ENCODE data around the gene ZNF292.
A peak's percentile ranks its signal among the peaks of the same experiment; 100 is the strongest.
"Not testable (repeated sequence)": the region's sequence is repeated elsewhere in the genome, so short reads cannot be mapped to it uniquely, and the experiment has no call there.

Gene ZNF292

DNA sequence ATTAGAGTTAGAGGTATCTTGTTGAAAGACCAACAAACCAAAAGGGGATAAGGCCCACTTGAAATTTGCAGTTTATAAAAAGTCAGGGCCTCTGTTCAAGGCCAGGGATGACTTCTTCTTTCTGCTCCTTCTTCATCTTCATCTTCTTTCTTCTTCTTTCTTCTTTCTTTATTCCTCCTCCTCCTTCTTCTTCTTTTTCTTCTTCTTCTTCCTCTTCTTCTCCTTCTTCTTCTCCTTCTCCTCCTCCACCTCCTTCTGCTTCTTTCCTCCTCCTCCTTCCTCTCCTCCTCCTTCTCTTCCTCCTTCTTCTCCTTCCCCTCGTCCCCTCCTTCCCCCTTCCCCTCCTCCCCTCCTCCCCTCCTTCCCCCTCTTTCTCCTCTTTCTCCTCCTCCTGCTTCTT lies 18.4 kb upstream of the ZNF292 start:
- no peaks in the 10 kb centered on the region for H3K4me1 ChIP-seq (ENCODE audit: control insufficient read depth, insufficient read depth, low read length)
- 31 to 60% methylated on average over 1 of the region's 1 CpG for WGBS, 2 experiments
- H3K27me3 ChIP-seq (ENCODE audit: control insufficient read depth, insufficient read depth, low read length, poor library complexity, severe bottlenecking), result no peaks in the 10 kb centered on the region
- no peak overlapping the region for H3K4me3 ChIP-seq (ENCODE audit: insufficient read depth, low read depth, low read length)
- no peaks in the 10 kb centered on the region for H3K36me3 ChIP-seq (ENCODE audit: control insufficient read depth, insufficient read depth, low read length)
- H3K27ac ChIP-seq (ENCODE audit: insufficient read depth, low read depth, low read length, poor library complexity, severe bottlenecking), result no peak overlapping the region
- no peaks in the 10 kb centered on the region for H3K9me3 ChIP-seq (ENCODE audit: control insufficient read depth, low read length)

DNA sequence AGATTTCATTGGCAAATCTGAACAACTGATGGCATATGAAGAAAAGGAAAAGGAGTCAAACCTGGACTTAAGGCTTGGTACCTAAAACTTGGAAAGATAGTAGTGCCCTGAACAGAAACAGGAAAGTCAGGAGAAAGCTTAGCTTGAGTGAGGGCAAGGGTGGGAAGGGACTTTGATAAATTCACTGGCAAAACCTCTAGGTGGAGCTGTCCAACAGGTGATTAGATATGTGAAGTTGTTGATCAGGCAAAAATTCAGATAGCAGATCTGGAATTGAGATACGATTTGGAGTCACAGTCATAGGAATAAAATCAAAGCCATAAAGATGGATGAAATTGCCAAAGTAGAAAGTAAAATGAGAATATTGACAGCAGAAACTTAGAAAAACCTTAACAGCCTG lies 16.1 kb upstream of the ZNF292 start:
- 68 to 89% methylated on average over 1 of the region's 1 CpG for WGBS, 2 experiments
- Histone ChIP-seq H3K27me3 (ENCODE audit: control insufficient read depth, insufficient read depth, low read length, poor library complexity, severe bottlenecking) (no peaks in the 10 kb centered on the region), H3K9me3 (ENCODE audit: control insufficient read depth, low read length) (no peaks in the 10 kb centered on the region), H3K36me3 (ENCODE audit: control insufficient read depth, insufficient read depth, low read length) (no peaks in the 10 kb centered on the region), H3K4me3 (ENCODE audit: insufficient read depth, low read depth, low read length) (no peak overlapping the region), H3K4me1 (ENCODE audit: control insufficient read depth, insufficient read depth, low read length) (no peaks in the 10 kb centered on the region), H3K27ac (ENCODE audit: insufficient read depth, low read depth, low read length, poor library complexity, severe bottlenecking) (no peak overlapping the region)

DNA sequence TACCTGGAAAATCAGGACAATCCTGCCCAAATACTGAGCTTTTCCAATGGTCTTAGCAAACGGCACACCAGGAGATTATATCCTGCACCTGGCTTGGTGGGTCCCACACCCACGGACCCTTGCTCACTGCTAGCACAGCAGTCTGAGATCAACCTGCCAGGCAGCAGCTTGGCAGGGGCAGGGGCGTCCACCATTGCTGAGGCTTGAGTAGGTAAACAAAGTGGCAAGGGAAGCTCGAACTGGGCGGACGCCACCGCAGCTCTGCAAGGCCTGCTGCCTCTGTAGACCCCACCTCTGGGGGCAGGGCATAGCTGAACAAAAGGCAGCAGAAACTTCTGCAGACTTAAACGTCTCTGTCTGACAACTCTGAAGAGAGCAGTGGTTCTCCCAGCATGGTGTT lies 15.4 kb upstream of the ZNF292 start:
- WGBS, 2 experiments, result 92 to 94% methylated on average over 8 of the region's 8 CpGs
- H3K27ac ChIP-seq (ENCODE audit: insufficient read depth, low read depth, low read length, poor library complexity, severe bottlenecking); H3K27me3 ChIP-seq (ENCODE audit: control insufficient read depth, insufficient read depth, low read length, poor library complexity, severe bottlenecking); H3K4me1 ChIP-seq (ENCODE audit: control insufficient read depth, insufficient read depth, low read length); H3K36me3 ChIP-seq (ENCODE audit: control insufficient read depth, insufficient read depth, low read length); H3K4me3 ChIP-seq (ENCODE audit: insufficient read depth, low read depth, low read length); H3K9me3 ChIP-seq (ENCODE audit: control insufficient read depth, low read length): not testable (repeated sequence)

DNA sequence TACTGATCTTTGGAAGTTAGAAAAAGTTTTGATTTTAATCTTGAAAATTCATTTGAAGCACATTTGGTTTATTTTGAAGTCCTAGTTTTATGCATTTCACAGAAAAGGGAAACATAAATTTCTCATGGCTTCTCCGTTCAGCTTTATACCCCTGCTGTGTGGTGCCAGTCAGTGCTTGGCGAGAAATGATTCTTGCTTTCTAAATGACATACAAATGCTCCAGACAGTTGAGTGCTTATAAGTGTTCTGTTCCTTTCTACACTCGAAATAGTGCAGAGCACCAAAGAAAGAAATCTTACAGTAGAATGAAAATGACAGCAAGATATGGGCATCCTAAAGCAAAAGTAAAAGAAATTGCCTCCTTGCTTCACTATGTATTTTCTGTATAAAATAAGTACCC lies 9.0 kb upstream of the ZNF292 start:
- 67 to 81% methylated on average over 3 of the region's 3 CpGs for WGBS, 2 experiments
- no peaks in the 10 kb centered on the region for H3K36me3 ChIP-seq (ENCODE audit: control insufficient read depth, insufficient read depth, low read length)
- no peaks in the 10 kb centered on the region for H3K9me3 ChIP-seq (ENCODE audit: control insufficient read depth, low read length)
- no peaks in the 10 kb centered on the region for H3K4me1 ChIP-seq (ENCODE audit: control insufficient read depth, insufficient read depth, low read length)
- H3K27ac ChIP-seq (ENCODE audit: insufficient read depth, low read depth, low read length, poor library complexity, severe bottlenecking), result no peak overlapping the region
- no peaks in the 10 kb centered on the region for H3K27me3 ChIP-seq (ENCODE audit: control insufficient read depth, insufficient read depth, low read length, poor library complexity, severe bottlenecking)
- H3K4me3 ChIP-seq (ENCODE audit: insufficient read depth, low read depth, low read length), result no peak overlapping the region

DNA sequence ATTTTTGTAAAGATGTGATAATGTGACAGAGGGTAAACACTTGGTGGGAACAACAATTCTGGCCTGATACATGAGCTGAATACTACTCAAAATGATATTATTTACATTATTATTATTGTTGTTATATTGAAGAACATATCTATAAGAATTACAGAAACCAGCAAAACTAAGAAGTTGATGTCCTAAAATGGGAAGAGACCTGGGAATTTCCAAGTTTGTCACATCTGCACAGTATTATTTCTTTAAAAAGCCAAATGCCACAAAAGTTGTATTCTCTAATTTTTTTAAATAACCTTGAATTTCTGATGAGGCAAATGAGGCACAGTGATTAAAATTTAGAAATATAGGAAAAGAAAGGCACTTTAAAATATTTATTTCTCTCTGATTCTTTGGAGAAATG lies 5.0 kb upstream of the ZNF292 start:
- Histone ChIP-seq H3K9me3 (ENCODE audit: control insufficient read depth, low read length) (no peaks in the 10 kb centered on the region), H3K4me1 (ENCODE audit: control insufficient read depth, insufficient read depth, low read length) (no peaks in the 10 kb centered on the region), H3K27ac (ENCODE audit: insufficient read depth, low read depth, low read length, poor library complexity, severe bottlenecking) (no peak overlapping the region), H3K36me3 (ENCODE audit: control insufficient read depth, insufficient read depth, low read length) (no peaks in the 10 kb centered on the region), H3K4me3 (ENCODE audit: insufficient read depth, low read depth, low read length) (no peak overlapping the region), H3K27me3 (ENCODE audit: control insufficient read depth, insufficient read depth, low read length, poor library complexity, severe bottlenecking) (peaks cover 21% of the 10 kb centered on the region)

DNA sequence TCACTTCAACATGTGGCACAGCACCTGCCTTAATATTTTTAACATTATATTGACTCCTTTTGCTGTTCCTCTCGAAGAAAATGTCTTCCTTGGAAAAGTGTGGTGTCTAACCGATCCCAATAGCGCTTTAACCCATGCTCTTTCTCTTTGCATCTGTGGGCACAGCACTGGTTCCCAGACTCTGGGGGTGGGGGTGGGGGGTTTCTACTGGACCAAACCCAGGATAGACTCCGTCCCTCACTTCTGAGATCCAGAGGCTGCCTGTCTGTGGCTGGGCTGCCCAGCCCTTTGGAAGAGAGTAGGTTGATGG lies 3.9 kb upstream of the ZNF292 start:
- Histone ChIP-seq H3K27ac (ENCODE audit: insufficient read depth, low read depth, low read length, poor library complexity, severe bottlenecking) (no peak overlapping the region), H3K4me3 (ENCODE audit: insufficient read depth, low read depth, low read length) (peak overlapping the region; percentile 44)
- WGBS, 2 experiments, result 59 to 67% methylated on average over 4 of the region's 4 CpGs

DNA sequence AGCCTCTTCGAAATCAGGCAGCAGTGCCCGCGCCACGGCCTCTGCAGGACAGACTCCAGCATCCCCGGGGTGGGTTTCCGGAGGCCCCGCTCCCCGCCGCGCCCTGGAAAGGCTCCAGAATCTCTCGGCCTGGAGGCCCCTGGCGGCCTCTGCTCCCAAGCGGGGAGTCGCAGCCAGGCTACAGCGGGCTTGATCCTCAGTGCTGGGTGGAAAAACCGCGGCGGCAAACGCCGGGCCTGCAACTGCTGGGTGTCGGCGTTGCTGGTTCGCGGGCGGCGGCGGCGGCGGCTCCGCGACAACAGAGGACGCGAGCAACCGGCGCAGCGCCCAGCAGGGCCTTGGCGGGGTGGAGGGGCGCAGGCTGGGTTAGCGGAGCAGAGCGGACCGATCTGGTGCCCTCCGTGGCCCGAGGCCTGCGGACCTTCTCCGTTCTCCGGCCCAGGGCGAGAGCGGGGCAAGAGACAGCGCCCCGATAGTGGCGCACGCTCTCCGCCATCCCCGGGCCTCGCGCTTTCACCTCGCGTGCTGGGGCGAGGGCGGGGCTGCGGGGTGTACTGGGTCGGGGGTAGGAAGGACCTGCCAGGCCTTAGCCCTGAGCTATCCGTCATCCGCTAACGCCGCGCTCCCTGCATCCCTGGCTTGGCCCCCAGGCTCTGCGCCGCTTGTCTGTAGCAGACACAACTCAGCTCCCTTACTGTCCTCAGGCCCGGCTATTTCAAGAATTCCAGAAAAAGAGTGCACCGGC lies 3.4 kb upstream of the ZNF292 start:
- Histone ChIP-seq H3K36me3 (ENCODE audit: control insufficient read depth, insufficient read depth, low read length) (no peaks in the 10 kb centered on the region), H3K27ac (ENCODE audit: insufficient read depth, low read depth, low read length, poor library complexity, severe bottlenecking) (peak overlapping the region; percentile 3), H3K4me3 (ENCODE audit: insufficient read depth, low read depth, low read length) (peak overlapping the region; percentile 44), H3K27me3 (ENCODE audit: control insufficient read depth, insufficient read depth, low read length, poor library complexity, severe bottlenecking) (peaks cover 21% of the 10 kb centered on the region), H3K9me3 (ENCODE audit: control insufficient read depth, low read length) (no peaks in the 10 kb centered on the region), H3K4me1 (ENCODE audit: control insufficient read depth, insufficient read depth, low read length) (no peaks in the 10 kb centered on the region)
- WGBS, 2 experiments, result 1% methylated on average over 71 of the region's 71 CpGs

More for the DNA sequence above, 3.9 kb upstream of the ZNF292 start:
- H3K9me3 ChIP-seq (ENCODE audit: control insufficient read depth, low read length), result no peaks in the 10 kb centered on the region
- no peaks in the 10 kb centered on the region for H3K4me1 ChIP-seq (ENCODE audit: control insufficient read depth, insufficient read depth, low read length)
- H3K36me3 ChIP-seq (ENCODE audit: control insufficient read depth, insufficient read depth, low read length), result no peaks in the 10 kb centered on the region
- H3K27me3 ChIP-seq (ENCODE audit: control insufficient read depth, insufficient read depth, low read length, poor library complexity, severe bottlenecking), result peaks cover 21% of the 10 kb centered on the region

DNA sequence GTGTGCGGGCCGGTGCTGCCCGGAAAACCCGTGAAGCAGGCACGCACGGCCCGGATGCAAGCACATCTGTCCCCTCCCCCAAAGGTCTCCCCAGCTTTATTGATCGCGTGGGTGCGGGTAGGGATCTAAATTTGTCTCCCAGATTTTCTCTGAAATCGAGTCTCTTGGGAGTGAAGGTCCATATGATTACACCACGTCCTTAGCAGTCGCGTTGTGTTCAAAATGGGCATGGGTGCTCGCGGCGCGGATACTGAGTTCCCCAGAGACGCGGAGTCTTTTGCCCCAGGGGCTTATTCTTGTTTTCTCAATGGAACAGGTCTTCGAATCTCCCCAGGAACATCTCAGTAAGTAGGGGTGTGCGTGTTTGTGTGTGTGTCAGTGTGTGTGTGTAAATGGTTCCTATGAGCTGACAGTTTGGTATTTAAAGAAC lies 2.8 kb upstream of the ZNF292 start:
- H3K27me3 ChIP-seq (ENCODE audit: control insufficient read depth, insufficient read depth, low read length, poor library complexity, severe bottlenecking), result peaks cover 21% of the 10 kb centered on the region
- H3K27ac ChIP-seq (ENCODE audit: insufficient read depth, low read depth, low read length, poor library complexity, severe bottlenecking), result no peak overlapping the region
- H3K4me3 ChIP-seq (ENCODE audit: insufficient read depth, low read depth, low read length), result peak overlapping the region; percentile 44
- whole genome bisulfite sequencing, 2 experiments, result 27 to 29% methylated on average over 22 of the region's 22 CpGs
- no peaks in the 10 kb centered on the region for H3K9me3 ChIP-seq (ENCODE audit: control insufficient read depth, low read length)
- H3K36me3 ChIP-seq (ENCODE audit: control insufficient read depth, insufficient read depth, low read length), result no peaks in the 10 kb centered on the region
- H3K4me1 ChIP-seq (ENCODE audit: control insufficient read depth, insufficient read depth, low read length), result no peaks in the 10 kb centered on the region

DNA sequence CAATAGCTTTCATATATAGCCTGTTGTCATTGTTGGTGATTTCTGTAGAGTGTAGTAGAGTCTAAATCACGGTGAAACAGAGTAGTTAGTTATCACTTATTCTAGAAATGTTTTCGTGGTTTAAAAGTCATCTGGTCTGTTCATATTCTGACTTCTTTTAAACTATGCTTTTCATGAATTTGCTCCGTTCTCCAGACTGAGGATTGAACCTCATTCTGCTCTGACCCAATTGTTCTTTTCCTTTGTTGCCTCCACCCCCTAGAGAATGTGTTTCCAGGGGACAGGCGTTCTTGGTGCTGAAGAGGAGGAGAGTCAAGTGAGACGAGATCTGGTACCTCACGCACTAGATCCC lies 748 bp upstream of the ZNF292 start:
- Histone ChIP-seq H3K27me3 (ENCODE audit: control insufficient read depth, insufficient read depth, low read length, poor library complexity, severe bottlenecking) (peaks cover 21% of the 10 kb centered on the region), H3K36me3 (ENCODE audit: control insufficient read depth, insufficient read depth, low read length) (peaks cover 4% of the 10 kb centered on the region), H3K4me1 (ENCODE audit: control insufficient read depth, insufficient read depth, low read length) (no peaks in the 10 kb centered on the region), H3K27ac (ENCODE audit: insufficient read depth, low read depth, low read length, poor library complexity, severe bottlenecking) (peak overlapping the region; percentile 87), H3K9me3 (ENCODE audit: control insufficient read depth, low read length) (no peaks in the 10 kb centered on the region), H3K4me3 (ENCODE audit: insufficient read depth, low read depth, low read length) (peak overlapping the region; percentile 60)
- WGBS, 2 experiments, result 2 to 3% methylated on average over 6 of the region's 6 CpGs

DNA sequence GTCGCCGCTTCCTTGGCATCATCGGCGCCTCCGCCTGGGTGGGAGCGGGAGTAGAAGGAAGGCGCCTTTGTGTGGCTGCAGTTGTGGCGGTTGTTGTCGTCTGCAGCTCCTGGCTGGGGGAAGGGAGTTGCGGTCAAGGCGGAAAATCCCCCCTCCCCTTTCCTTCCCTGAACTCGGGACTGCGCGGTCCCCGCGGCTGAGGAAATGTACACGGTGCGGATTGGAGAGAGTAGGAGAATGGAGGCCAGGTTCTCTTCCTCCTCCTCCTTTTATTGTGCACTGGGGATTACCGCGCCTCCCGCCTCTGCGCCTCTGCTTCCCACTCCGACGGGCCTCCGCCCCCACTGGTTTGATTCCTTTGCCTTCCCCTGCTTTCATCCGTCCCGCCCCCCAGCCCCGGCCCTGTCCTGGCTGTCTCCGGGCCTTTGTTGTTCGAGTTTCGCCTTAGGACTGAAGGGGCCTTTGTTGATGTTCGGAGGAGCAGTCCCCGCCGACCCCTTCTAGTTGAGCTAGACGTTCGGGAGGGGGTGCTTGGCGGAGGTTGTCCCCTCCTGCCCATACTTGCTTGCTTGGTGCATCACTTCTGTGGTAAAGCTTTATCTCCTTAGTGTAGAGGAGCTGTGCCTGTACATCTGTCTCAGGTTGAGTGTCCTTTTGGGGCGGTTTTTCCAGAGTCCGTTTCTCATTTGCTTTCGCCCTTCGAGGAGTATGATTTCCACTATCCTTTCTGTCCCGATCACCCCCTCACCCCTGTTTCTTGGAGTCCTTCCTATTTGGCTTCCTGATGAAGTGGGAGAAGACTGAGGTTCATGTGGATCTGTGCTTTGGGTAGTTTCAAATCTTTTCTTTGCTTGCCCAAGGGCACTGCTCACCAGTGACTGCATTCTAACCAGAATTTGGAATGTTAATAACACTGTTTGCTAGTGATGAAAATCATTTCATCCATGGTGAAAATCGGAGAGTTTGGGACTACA lies 764 bp downstream of the ZNF292 start:
- Histone ChIP-seq H3K4me1 (ENCODE audit: control insufficient read depth, insufficient read depth, low read length) (no peaks in the 10 kb centered on the region), H3K4me3 (ENCODE audit: insufficient read depth, low read depth, low read length) (peak overlapping the region; percentile 60), H3K36me3 (ENCODE audit: control insufficient read depth, insufficient read depth, low read length) (peaks cover 4% of the 10 kb centered on the region), H3K9me3 (ENCODE audit: control insufficient read depth, low read length) (no peaks in the 10 kb centered on the region), H3K27me3 (ENCODE audit: control insufficient read depth, insufficient read depth, low read length, poor library complexity, severe bottlenecking) (peaks cover 21% of the 10 kb centered on the region), H3K27ac (ENCODE audit: insufficient read depth, low read depth, low read length, poor library complexity, severe bottlenecking) (peak overlapping the region; percentile 87)
- 1% methylated on average over 39 to 43 of the region's 43 CpGs for WGBS, 2 experiments

All from ectodermal cell (in vitro differentiated cells).